ENCODE data around the gene DBT.

DBT gene

GRCh38 chr1:100188617-100189016 is 61.0 kb downstream of the DBT start:
- DNase-seq (ENCODE audit: low spot score), result peak; percentile 63

- peak; percentile 29 for DNase-seq (ENCODE audit: low spot score)
Measured at GRCh38 chr1:100187912-100188311, 61.7 kb downstream of the DBT start.

- no peak for DNase-seq (ENCODE audit: low spot score)
Measured at GRCh38 chr1:100184536-100184935, 65.1 kb downstream of the DBT start.

GRCh38 chr1:100183370-100183769 is 66.3 kb downstream of the DBT start:
- no peak for DNase-seq (ENCODE audit: low spot score)

- DNase-seq (ENCODE audit: low spot score), result no peak
Measured at GRCh38 chr1:100178091-100178490, 71.5 kb downstream of the DBT start, which contains the start of gene LRRC39. Gene LRRC39 (minus strand): TSS chr1:100178256. CDS start chr1:100168516, 9,740 bp downstream.

GRCh38 chr1:100177295-100178041 is 72.2 kb downstream of the DBT start:
- no peak for DNase-seq (ENCODE audit: low spot score)

- no peak for DNase-seq (ENCODE audit: low spot score)
Measured at GRCh38 chr1:100168051-100168450, 81.6 kb downstream of the DBT start.

GRCh38 chr1:100164702-100165101 is 84.9 kb downstream of the DBT start:
- DNase-seq (ENCODE audit: low spot score), result no peak

GRCh38 chr1:100164216-100164615 is 85.4 kb downstream of the DBT start:
- DNase-seq (ENCODE audit: low spot score), result peak; percentile 75

GRCh38 chr1:100162881-100163280 is 86.8 kb downstream of the DBT start:
- no peak for DNase-seq (ENCODE audit: low spot score)

- DNase-seq (ENCODE audit: low spot score), result no peak
Measured at GRCh38 chr1:100152271-100152670, 97.4 kb downstream of the DBT start.

GRCh38 chr1:100151679-100152078 is 98.0 kb downstream of the DBT start:
- no peak for DNase-seq (ENCODE audit: low spot score)

- DNase-seq (ENCODE audit: low spot score), result no peak
Measured at GRCh38 chr1:100147875-100148274, 101.8 kb downstream of the DBT start.

- DNase-seq (ENCODE audit: low spot score), result no peak
Measured at GRCh38 chr1:100146958-100147357, 102.7 kb downstream of the DBT start.

GRCh38 chr1:100145116-100145515 is 104.5 kb downstream of the DBT start:
- DNase-seq (ENCODE audit: low spot score), result no peak

- DNase-seq (ENCODE audit: low spot score), result no peak
Measured at GRCh38 chr1:100142343-100142742, 107.3 kb downstream of the DBT start.

- DNase-seq (ENCODE audit: low spot score), result no peak
Measured at GRCh38 chr1:100141192-100141591, 108.4 kb downstream of the DBT start.

- DNase-seq (ENCODE audit: low spot score), result no peak
Measured at GRCh38 chr1:100137602-100138001, 112.0 kb downstream of the DBT start.

Measured in GM03348 (cell line).